WTC11 (cell line): ENCODE results near the gene GTPBP6. TPM values are rescaled to one million over a fixed set of nuclear protein-coding genes. Genes with fewer than 3 reads are reported as not detected.

Source experiments
- ATAC-seq: fragments of 200-7000 bp; cut with Tn5 transposase; 2 replicates; pipeline ENCODE4 v1.10.0; 2021; ENCODE audit warnings: mild to moderate bottlenecking, moderate library complexity
- CTCF ChIA-PET: fragments of 300-600 bp; sonication (Branson Sonifier 250); formaldehyde crosslinking; loops from one replicate; lab custom pipeline; 2021; ENCODE audit warnings: antibody characterized with exemption; lab: Charles Lee
- POLR2A ChIA-PET: fragments of 350-600 bp; sonication (Branson Sonifier 250); formaldehyde crosslinking; loops from one replicate; lab custom pipeline; 2021; ENCODE audit warnings: antibody characterized with exemption; lab: Charles Lee
- DNase-seq: peaks from one replicate; pipeline ENCODE4 v3.0.0; 2021; ENCODE audit warnings: low spot score
- H3K27ac Mint-ChIP-seq: 2 replicates; pipeline ENCODE4 v1.8.0; 2021; ENCODE audit warnings: mixed read lengths
- H3K27me3 Mint-ChIP-seq: 2 replicates; pipeline ENCODE4 v1.8.0; 2021; ENCODE audit warnings: low read depth, mild to moderate bottlenecking, moderate library complexity, mixed read lengths
- H3K36me3 Mint-ChIP-seq: 2 replicates; pipeline ENCODE4 v1.8.0; 2021; ENCODE audit warnings: mixed read lengths
- H3K4me1 Mint-ChIP-seq: 2 replicates; pipeline ENCODE4 v1.8.0; 2022; ENCODE audit warnings: mixed read lengths
- H3K4me3 Mint-ChIP-seq: 2 replicates; pipeline ENCODE4 v1.8.0; 2021; ENCODE audit warnings: mild to moderate bottlenecking, moderate library complexity, mixed read lengths
- H3K9me3 Mint-ChIP-seq: 2 replicates; pipeline ENCODE4 v1.8.0; 2021; ENCODE audit warnings: mixed read lengths
- AFF4 ChIP-seq: sonication (generic); formaldehyde crosslinking; IDR thresholded peaks from 2 replicates; pipeline ENCODE4 v1.8.1; 2023; ENCODE audit warnings: mild to moderate bottlenecking, missing genetic modification reagents, borderline replicate concordance
- ARID4B ChIP-seq: sonication (generic); formaldehyde crosslinking; IDR thresholded peaks from 2 replicates; pipeline ENCODE4 v1.8.0; 2023; ENCODE audit warnings: missing genetic modification reagents, mild to moderate bottlenecking, borderline replicate concordance
- CBFB ChIP-seq: sonication (generic); formaldehyde crosslinking; IDR thresholded peaks from 2 replicates; pipeline ENCODE4 v1.8.1; 2022; ENCODE audit warnings: mild to moderate bottlenecking, low read depth, missing genetic modification reagents
- CTCF ChIP-seq: fragments of 200-600 bp; IDR thresholded peaks from 2 replicates; pipeline ENCODE4 v1.8.0; 2022; ENCODE audit warnings: antibody characterized with exemption
- E2F4 ChIP-seq: sonication (generic); formaldehyde crosslinking; IDR thresholded peaks from 2 replicates; pipeline ENCODE4 v1.8.1; 2022; ENCODE audit warnings: low read depth, mild to moderate bottlenecking, moderate library complexity, missing genetic modification reagents, borderline replicate concordance
- FOXP1 ChIP-seq: sonication (generic); formaldehyde crosslinking; IDR thresholded peaks from 2 replicates; pipeline ENCODE4 v1.8.0; 2022; ENCODE audit warnings: missing genetic modification reagents, mild to moderate bottlenecking, moderate library complexity, borderline replicate concordance
- GABPB1 ChIP-seq: sonication (generic); formaldehyde crosslinking; IDR thresholded peaks from 2 replicates; pipeline ENCODE4 v1.8.1; 2023; ENCODE audit warnings: mild to moderate bottlenecking, missing genetic modification reagents
- MXD4 ChIP-seq: fragments of 250-450 bp; sonication (Bioruptor Pico); IDR thresholded peaks from 2 replicates; pipeline ENCODE4 v1.8.0; 2021; ENCODE audit warnings: mild to moderate bottlenecking, moderate library complexity, borderline replicate concordance
- NR2C2 ChIP-seq: sonication (generic); formaldehyde crosslinking; IDR thresholded peaks from 2 replicates; pipeline ENCODE4 v1.8.0; 2022; ENCODE audit warnings: mild to moderate bottlenecking, missing genetic modification reagents
- OVOL2 ChIP-seq: fragments of 250-450 bp; sonication (Bioruptor Pico); IDR thresholded peaks from 2 replicates; pipeline ENCODE4 v1.9.0; 2021; ENCODE audit warnings: mild to moderate bottlenecking, borderline replicate concordance
- SMAD4 ChIP-seq: sonication (generic); formaldehyde crosslinking; IDR thresholded peaks from 2 replicates; pipeline ENCODE4 v1.8.0; 2022; ENCODE audit warnings: mild to moderate bottlenecking, missing genetic modification reagents
- SOX15 ChIP-seq: fragments of 250-450 bp; sonication (Bioruptor Pico); IDR thresholded peaks from 2 replicates; pipeline ENCODE4 v1.9.0; 2021; ENCODE audit warnings: mild to moderate bottlenecking
- ZNF138 ChIP-seq: sonication (generic); formaldehyde crosslinking; conservative IDR thresholded peaks from 2 replicates; pipeline ENCODE4 v1.8.1; 2022; ENCODE audit warnings: mild to moderate bottlenecking, moderate library complexity, missing genetic modification reagents
- total RNA-seq: library from RNA; stranded (reverse); gene quantifications from 3 replicates; pipeline ENCODE4 v1.2.3, GENCODE V29; 2021
- TF ChIP-seq, protein P1 (sequence below): fragments of 250-450 bp; sonication (Bioruptor Pico); conservative IDR thresholded peaks from 2 replicates; pipeline ENCODE4 v1.9.0; 2021; ENCODE audit warnings: mild to moderate bottlenecking
- TF ChIP-seq, protein P2 (sequence below): sonication (generic); formaldehyde crosslinking; conservative IDR thresholded peaks from 2 replicates; pipeline ENCODE4 v1.8.1; 2022; ENCODE audit warnings: mild to moderate bottlenecking, missing genetic modification reagents

Gene GTPBP6
- total RNA-seq, 1 experiment from 2014 or later, result 63.9 TPM

- Mint-ChIP-seq H3K27ac (no peak overlapping the region), H3K9me3 (no peaks in the 10 kb centered on the region), H3K27me3 (no peaks in the 10 kb centered on the region; the same call in 1 of the 2 replicates)
- DNase-seq, result no peak
- CTCF ChIA-PET, result no interaction called here
- no peak for TF ChIP-seq CTCF
- TF ChIP-seq ZNF138 (CRISPR knock-in tag), result no peak
- TF ChIP-seq E2F4, result no peak
- no peak for TF ChIP-seq GABPB1 (CRISPR knock-in tag)
- no peak for TF ChIP-seq SMAD4
- no peak for TF ChIP-seq OVOL2 (CRISPR knock-in tag)
- TF ChIP-seq MXD4, result no peak
- TF ChIP-seq NR2C2 (CRISPR knock-in tag), result no peak
- no peak for TF ChIP-seq SOX15 (CRISPR knock-in tag)
- TF ChIP-seq, protein P1, sequence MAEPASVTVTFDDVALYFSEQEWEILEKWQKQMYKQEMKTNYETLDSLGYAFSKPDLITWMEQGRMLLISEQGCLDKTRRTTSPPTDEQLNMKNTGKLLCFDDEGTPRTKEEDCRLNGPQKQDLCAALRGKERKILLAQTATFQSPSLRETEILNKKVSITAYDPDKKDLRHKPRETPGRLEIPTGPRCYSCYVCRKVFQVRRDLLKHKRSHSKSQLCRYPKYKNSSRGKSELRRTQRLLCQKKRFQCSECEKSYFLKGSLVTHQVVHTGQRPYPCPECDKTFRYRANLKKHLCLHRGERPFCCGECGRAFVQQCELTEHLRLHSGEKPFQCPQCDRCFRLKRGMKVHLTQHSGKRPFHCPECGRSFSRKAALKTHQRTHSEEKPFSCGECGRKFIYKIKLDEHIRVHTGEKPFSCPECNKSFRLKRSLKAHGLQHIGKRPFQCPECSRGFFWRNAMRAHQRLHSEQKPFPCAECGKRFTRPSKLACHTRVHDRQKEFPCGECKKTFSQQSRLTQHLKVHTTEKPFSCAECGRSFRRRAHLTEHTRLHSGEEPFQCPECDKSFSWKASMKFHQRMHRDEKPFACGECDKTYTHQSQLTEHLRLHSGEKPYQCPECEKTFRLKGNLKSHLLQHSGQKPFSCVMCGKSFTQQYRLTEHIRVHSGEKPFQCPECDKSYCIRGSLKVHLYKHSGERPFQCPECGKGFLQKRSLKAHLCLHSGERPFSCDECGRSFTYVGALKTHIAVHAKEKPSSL, result no peak
- TF ChIP-seq, all 79 proteins: peak for 0
- Mint-ChIP-seq H3K36me3 (no peaks in the 10 kb centered on the region), H3K4me1 (peaks cover 10% of the 10 kb centered on the region), H3K4me3 (no peak overlapping the region)
- POLR2A ChIA-PET, result no interaction called here
- no peak for ATAC-seq
These were observed 60.1 kb downstream of the GTPBP6 start for GRCh38 chrX:258291-259040.

GRCh38 chrX:257681-258289, 60.8 kb downstream of the GTPBP6 start:
- no peak overlapping the region for H3K4me3 Mint-ChIP-seq
- no peaks in the 10 kb centered on the region for H3K36me3 Mint-ChIP-seq
- ChIA-PET CTCF (no interaction called here), POLR2A (no interaction called here)
- H3K9me3 Mint-ChIP-seq, result peaks cover 2% of the 10 kb centered on the region
- H3K27me3 Mint-ChIP-seq, result no peaks in the 10 kb centered on the region; the same call in 1 of the 2 replicates
- H3K27ac Mint-ChIP-seq, result no peak overlapping the region
- ATAC-seq (no peak), DNase-seq (no peak)
- peaks cover 10% of the 10 kb centered on the region for H3K4me1 Mint-ChIP-seq
- TF ChIP-seq CTCF, result no peak
- TF ChIP-seq ZNF138 (CRISPR knock-in tag), result no peak
- no peak for TF ChIP-seq ARID4B (CRISPR knock-in tag)
- TF ChIP-seq, protein P2, sequence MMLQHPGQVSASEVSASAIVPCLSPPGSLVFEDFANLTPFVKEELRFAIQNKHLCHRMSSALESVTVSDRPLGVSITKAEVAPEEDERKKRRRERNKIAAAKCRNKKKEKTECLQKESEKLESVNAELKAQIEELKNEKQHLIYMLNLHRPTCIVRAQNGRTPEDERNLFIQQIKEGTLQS (CRISPR knock-in tag), result no peak
- TF ChIP-seq AFF4 (CRISPR knock-in tag), result no peak
- no peak for TF ChIP-seq FOXP1 (CRISPR knock-in tag)
- no peak for TF ChIP-seq CBFB
- no peak for TF ChIP-seq OVOL2 (CRISPR knock-in tag)
